ENCODE data around the gene CD28.

Gene CD28

GRCh38 chr2:203719456-203720410, 13.3 kb downstream of the CD28 start:
- DNase-seq: no peak

DNA sequence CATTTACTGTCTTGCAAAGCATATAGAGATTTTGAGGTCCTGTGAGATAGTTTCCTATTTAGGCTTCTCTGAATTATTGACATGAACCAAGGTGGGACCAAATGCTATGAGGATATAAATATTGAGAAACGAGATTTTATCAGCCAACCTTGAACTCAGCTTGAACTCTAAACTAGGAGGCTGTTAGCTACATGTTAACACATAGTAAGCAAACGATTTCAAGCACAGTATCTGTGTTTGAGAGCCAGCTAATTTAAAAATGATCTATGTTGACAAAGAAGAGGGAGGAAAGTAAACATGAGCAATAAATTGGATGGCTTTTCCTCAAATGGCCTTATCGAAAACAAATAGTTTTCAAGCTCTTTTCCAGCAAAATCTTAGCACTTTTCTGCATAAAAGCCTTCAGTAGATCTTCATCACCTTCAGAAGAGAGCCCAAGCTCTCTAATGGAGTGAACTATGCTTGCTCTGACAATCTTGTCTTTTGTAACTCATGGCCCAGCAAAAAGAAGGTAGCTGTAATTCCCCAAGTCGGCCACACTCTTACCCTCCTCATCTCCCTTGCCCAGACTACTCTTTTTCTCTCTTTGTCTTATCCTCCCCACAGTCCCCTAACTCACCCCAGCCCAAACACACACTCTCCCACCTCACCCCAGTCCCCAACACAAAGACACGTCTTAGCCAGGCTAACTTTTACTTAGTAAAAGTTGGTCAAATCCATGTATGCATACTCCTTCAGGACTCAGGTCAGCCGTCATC, 14.7 kb downstream of the CD28 start:
- DNase-seq: no peak

DNA sequence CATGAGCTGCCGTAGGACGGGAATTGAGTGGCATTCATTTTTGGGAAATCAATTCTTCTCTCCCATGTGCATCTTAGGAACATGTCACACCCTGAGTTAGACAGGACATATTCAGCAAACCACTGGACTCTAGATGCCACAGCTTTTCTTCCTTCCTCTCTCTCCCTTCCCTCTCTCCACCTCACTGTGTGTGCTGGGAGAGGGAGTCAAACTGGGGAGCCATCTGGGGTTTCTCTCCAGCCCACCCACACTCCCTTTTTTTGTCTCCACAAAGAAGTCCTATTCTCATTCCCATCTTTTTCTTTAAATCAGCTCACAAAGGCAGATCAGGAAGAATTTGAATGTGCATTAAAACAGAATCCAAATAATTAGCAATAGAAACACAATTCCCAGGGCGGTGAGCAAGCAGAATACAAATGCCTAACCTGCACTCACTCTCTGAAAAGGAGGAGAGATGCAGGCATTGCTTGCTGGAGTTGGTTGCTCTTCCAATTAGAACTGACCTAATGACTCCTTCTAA, 15.4 kb downstream of the CD28 start:
- DNase-seq: no peak

- no peak for DNase-seq
Measured at GRCh38 chr2:203722411-203722810, 16.0 kb downstream of the CD28 start.

- DNase-seq: no peak
Measured at GRCh38 chr2:203728321-203728720, 21.9 kb downstream of the CD28 start.

- DNase-seq: no peak
Measured at GRCh38 chr2:203730076-203730729, 23.8 kb downstream of the CD28 start.

DNA sequence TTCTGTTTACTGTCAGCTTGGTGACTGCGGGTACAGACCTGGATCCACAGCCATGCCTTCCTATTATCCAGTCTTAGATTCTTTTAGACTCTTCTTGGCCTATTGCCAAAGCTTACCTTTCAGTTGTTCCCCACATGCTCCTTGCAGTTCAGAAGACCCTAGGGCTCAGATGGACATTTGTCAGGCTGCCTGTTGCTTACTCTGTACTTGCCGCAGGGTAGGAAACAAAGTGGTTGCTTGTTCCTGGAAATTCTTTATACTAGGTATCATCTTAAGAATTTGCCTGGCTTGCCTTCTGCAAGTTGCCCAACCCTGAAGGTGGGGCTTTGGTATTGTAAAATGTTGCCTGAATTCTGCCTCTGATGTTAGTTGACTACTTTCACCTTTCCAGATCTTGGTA, 24.4 kb downstream of the CD28 start:
- no peak for DNase-seq

DNA sequence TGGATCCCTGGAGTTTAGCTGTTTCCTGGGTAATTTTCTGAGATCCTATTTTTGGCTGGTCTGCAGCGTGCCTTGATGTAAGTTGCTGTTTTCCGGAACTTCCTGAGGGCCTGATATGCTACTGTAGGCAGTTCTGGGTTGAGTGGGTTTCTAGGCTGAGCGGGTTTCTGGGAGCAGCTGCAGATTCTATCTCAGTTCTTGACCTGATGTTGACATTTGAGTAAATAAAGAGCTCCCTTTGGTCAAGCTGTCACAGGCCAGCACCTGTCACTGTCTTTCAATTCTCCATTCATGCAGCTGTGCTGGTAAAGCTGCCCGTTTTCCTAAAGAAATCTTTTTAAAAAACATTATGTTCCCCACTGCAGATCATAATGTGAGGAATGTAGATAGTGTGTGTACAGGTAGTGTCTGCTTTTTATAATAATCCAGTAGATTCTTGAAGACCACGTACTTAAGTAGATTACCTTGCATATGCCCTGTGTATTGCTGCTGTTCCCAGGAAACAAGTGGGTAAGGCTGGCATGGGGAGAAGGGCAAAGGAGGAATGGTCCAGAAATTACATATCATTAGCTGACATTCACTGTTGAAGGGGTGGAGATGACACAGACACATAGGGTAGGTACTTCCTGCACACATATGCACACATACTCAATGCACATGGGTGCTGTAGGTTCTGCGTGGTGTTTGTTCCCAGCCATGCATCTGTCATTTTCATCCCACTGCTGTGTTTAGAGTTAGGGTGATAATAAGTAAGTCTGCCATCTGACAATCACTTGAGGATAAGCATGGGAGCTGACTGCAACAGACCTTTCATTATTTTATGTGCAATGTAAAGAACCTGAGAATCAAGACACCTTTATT, 25.9 kb downstream of the CD28 start:
- no peak for DNase-seq

DNA sequence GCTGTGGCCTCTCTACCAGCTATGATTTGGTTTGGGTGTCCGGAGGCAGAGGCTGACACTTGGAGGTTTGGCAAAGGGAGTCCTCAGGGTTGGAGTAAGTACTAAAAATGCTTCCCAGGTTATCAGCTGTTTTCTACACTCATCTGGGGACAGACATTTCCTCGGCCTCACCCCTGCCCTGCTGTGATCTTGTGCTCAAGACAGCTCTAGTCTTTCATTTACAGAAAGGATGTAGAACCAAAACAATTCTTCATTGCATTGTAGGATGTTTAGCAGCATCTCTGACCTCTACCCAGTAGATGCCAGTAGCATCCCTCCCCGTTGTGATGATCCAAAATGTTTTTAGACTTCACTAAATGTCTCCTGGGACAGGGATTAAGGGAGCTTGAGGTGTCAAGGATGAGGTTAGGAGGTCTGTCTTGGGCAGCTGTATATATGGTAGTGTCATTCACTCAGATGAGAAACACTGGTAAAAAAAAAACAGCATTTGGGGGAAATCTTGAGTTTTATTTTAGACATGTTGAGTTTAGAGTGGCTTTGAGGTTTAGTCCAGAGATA, 26.6 kb downstream of the CD28 start:
- DNase-seq: no peak

DNA sequence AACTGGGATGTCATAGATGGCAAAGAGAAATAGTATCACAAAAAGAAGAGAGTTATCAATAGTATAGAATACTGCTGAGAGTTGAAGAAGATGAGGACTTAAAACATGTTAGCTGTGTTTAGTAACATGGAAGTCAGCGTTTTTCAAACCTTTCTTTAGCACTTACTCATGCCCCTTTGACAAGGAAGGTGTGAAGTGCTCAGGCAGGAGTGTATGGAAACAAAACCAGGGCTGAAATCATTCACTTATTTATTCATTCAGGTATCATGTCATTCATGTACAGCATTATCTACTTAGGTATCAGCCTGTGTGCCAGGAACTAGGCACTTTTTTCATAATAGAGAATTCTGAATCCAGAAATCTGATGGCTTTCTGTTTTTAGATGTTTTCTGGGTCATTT, 27.2 kb downstream of the CD28 start:
- DNase-seq: no peak

DNA sequence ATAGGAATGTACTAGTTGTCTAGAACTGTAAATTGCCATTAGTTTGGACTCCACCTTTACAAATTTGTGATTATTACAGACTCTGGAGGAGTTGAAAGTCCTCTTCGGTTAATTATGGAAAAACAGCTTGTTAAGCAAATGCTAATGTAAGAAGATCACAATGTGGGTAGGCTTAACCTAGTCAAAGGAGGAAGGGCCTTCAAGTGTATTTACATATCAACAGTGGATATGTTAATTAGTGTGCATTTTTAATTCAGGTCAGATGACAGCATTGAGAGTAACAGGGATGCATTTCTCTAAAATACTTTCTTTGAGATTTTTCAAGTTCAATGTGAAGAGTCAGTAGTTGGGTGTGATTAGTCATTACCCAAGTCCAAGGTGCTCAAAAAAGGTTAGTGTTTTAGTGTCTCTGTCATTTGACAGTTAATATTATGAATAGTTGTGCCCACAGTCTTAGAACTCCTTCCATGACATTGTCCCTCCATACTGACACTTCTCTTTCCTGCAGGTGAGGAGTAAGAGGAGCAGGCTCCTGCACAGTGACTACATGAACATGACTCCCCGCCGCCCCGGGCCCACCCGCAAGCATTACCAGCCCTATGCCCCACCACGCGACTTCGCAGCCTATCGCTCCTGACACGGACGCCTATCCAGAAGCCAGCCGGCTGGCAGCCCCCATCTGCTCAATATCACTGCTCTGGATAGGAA, 28.0 kb downstream of the CD28 start:
- no peak for DNase-seq

DNA sequence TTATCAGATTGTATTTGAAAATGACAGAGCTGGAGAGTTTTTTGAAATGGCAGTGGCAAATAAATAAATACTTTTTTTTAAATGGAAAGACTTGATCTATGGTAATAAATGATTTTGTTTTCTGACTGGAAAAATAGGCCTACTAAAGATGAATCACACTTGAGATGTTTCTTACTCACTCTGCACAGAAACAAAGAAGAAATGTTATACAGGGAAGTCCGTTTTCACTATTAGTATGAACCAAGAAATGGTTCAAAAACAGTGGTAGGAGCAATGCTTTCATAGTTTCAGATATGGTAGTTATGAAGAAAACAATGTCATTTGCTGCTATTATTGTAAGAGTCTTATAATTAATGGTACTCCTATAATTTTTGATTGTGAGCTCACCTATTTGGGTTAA, 30.9 kb downstream of the CD28 start:
- DNase-seq: no peak

DNA sequence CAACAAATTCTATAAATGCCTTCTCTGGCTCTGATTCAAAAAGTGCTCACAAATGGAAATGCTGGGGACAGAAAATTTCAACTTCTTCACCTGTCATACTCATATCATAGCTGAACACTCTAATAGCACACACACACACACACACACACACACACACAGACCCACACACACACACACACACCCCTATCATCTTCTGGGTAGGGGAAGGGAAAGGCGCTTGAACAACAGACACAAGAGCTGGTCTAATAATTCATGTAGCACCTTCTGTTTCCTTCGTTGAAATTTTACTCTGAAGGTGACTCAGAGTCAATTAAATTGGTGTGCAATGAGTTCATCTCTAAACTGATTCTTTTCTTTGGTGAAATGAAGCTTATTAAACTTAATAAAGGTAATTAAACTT, 32.9 kb downstream of the CD28 start:
- DNase-seq: no peak

- no peak for DNase-seq
Measured at GRCh38 chr2:203740871-203741281, 34.4 kb downstream of the CD28 start.

- DNase-seq: no peak
Measured at GRCh38 chr2:203741566-203741965, 35.1 kb downstream of the CD28 start.

DNA sequence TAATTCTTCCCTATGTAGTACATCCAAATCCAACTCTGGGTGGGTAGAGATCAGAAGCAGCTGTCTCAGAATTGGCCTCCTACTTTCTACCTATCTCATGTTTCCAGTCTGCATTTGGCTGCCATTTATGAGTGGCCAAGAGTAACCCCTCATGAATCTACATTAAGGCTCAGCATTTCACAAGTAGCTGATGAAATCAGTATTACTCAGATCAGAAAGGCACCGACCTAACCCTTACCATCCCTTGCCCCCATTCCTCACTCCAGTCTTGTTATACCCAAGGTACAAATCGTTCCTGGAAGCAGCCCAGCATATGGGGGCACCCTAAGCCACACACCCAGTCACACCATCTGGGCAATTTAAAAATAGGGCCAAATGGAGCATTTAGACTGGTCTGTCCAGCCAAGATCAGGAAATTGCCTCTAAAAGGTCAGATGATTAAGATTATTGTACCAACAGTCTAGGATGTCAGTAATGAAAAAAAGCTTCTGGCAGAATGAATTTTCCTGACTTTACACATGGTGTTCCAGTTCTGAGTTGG, 37.1 kb downstream of the CD28 start:
- no peak for DNase-seq

GRCh38 chr2:203744091-203744490, 37.7 kb downstream of the CD28 start:
- DNase-seq: no peak

DNA sequence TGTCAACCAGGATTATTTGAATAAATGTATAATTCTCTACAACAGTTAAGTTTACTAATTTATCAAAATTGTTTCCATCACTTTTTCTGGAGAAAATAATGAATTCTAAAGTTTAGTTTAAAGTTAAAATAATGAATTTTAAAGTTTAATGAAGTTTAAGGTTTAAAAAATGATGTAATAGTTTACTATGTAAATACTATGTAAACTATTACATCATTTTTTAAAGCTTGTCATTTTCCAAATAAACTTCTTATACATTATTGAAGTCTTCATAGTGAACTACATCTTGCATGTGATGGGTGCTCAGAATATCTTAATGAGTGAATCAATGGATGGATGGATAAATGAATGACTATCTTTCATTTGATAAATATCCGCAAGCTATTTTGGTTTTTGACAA, 38.8 kb downstream of the CD28 start:
- DNase-seq: no peak

DNA sequence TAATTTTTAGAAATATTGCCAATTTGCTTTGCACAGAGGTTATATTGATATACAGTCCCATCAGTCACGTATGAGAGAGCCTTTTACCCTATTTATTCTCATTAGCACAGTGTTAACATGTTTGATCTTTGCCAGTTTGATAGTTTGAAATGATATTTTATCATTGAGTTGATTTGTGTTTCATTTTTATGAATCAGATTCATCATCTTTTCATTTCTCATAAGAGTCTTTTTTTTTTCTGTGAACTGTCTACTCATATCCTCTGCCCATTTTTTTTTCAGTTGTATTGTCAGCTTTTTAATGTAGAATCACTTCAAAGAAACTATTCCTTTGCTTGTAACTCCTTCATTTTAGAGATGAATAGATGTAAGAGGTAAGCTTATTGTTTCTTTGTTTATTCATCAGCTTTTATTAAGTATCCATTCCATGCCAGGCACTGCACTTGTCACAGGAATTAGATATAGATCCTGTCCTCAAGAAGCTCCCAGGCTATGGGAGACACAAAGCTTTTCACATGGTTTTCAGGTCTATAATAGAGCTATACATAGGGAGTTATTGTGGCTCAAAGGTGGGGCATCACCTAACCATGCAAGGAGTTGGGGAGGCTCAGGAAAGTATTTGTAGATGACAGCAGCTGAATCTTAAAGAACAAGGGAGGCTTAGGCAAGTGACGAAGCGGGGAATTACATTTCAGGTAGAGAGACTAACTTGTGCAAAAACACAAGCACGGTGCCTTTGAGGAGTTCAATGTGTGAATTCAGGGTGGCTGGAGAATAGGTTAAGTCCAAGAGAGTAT, 42.1 kb downstream of the CD28 start:
- no peak for DNase-seq
